Sciatic nerve (tissue), 2 donors: ENCODE results near the gene TEX26. TPM values are rescaled to one million over a fixed set of nuclear protein-coding genes. Genes with fewer than 3 reads are reported as not detected.

Experiments
- ATAC-seq: fragments of 200-7000 bp; cut with Tn5 transposase; one replicate; pipeline ENCODE4 v1.9.1; 2020; ENCODE audit warnings: mild to moderate bottlenecking, moderate library complexity
- DNase-seq: peaks from one replicate; pipeline ENCODE4 v3.0.0-alpha.2; 2020; ENCODE audit warnings: low spot score
- intact Hi-C: fragments of 100-400 bp; cut with DNase I; formaldehyde crosslinking; loops from one replicate; pipeline ENCODE4 v1.14.2; 2022
- total RNA-seq: library from RNA; stranded (reverse); fragmentation: NEBNext Ultra II Directional; extraction: Animal tissue kit (Norgen Biotek cat#: 25700); gene quantifications from one replicate; pipeline ENCODE4 v1.2.1, GENCODE V29; 2021
- donor health status: DM: no; HTN: no; CAD: no.
- donor health status: DM: no; HTN: no; CAD: no.

TEX26 gene
- total RNA-seq, 1 donor from 2014 or later = 0.31 TPM

- intact Hi-C loops = no loop called here
- DNase-seq (no peak), ATAC-seq (no peak)
Measured at GRCh38 chr13:30966101-30966500, 33.6 kb downstream of the TEX26 start.

- DNase-seq (no peak), ATAC-seq (no peak)
- intact Hi-C loops = no loop called here
Measured at GRCh38 chr13:30968846-30969245, 36.4 kb downstream of the TEX26 start.

GRCh38 chr13:30971575-30971974 is 39.1 kb downstream of the TEX26 start:
- intact Hi-C loops = no loop called here
- ATAC-seq = no peak

GRCh38 chr13:30972888-30973377 is 40.5 kb downstream of the TEX26 start:
- DNase-seq = no peak
- ATAC-seq = no peak
- intact Hi-C loops = no loop called here

More at GRCh38 chr13:30971575-30971974, 39.1 kb downstream of the TEX26 start:
- no peak for DNase-seq

- DNase-seq (no peak), ATAC-seq (no peak)
- intact Hi-C loops = no loop called here
Measured at GRCh38 chr13:30974350-30974749, 41.9 kb downstream of the TEX26 start.

GRCh38 chr13:30976025-30976424 is 43.6 kb downstream of the TEX26 start:
- ATAC-seq = no peak
- intact Hi-C loops = no loop called here
- DNase-seq = no peak

- intact Hi-C loops = no loop called here
- peak; percentile 25 for ATAC-seq
- no peak for DNase-seq
Measured at GRCh38 chr13:30978981-30979956, 46.8 kb downstream of the TEX26 start.

- DNase-seq (no peak), ATAC-seq (no peak)
- intact Hi-C loops = no loop called here
Measured at GRCh38 chr13:30982506-30982905, 50.0 kb downstream of the TEX26 start.

- intact Hi-C loops = no loop called here
Measured at GRCh38 chr13:30982906-30983305, 50.5 kb downstream of the TEX26 start.

GRCh38 chr13:30983431-30983830 is 51.0 kb downstream of the TEX26 start:
- DNase-seq = no peak
- intact Hi-C loops = no loop called here
- ATAC-seq = no peak

More at GRCh38 chr13:30982906-30983305, 50.5 kb downstream of the TEX26 start:
- no peak for DNase-seq
- no peak for ATAC-seq

- ATAC-seq (no peak), DNase-seq (no peak)
- intact Hi-C loops = no loop called here
Measured at GRCh38 chr13:30984620-30985019, 52.2 kb downstream of the TEX26 start.

- no peak for ATAC-seq
- intact Hi-C loops = no loop called here
- DNase-seq = no peak
Measured at GRCh38 chr13:30985637-30986205, 53.3 kb downstream of the TEX26 start.

- no peak for ATAC-seq
- DNase-seq = no peak
- intact Hi-C loops = no loop called here
Measured at GRCh38 chr13:30991184-30991583, 58.7 kb downstream of the TEX26 start.

GRCh38 chr13:30991922-30992321 is 59.5 kb downstream of the TEX26 start:
- intact Hi-C loops = no loop called here
- no peak for ATAC-seq

GRCh38 chr13:30995331-30995730 is 62.9 kb downstream of the TEX26 start:
- ATAC-seq (no peak), DNase-seq (no peak)
- intact Hi-C loops = no loop called here

More at GRCh38 chr13:30991922-30992321, 59.5 kb downstream of the TEX26 start:
- DNase-seq = no peak

- ATAC-seq (no peak), DNase-seq (no peak)
- intact Hi-C loops = no loop called here
Measured at GRCh38 chr13:30997697-30998096, 65.2 kb downstream of the TEX26 start.

- ATAC-seq (peak; percentile 79), DNase-seq (no peak)
- intact Hi-C loops = no loop called here
Measured at GRCh38 chr13:30998136-30999088, 66.0 kb downstream of the TEX26 start.

- DNase-seq (no peak), ATAC-seq (no peak)
- intact Hi-C loops = no loop called here
Measured at GRCh38 chr13:31000889-31001288, 68.4 kb downstream of the TEX26 start.

GRCh38 chr13:31001647-31002046 is 69.2 kb downstream of the TEX26 start:
- intact Hi-C loops = no loop called here
- DNase-seq = no peak
- peak; percentile 65 for ATAC-seq
